Measurements from ENCODE around the gene CRTAC1.

The CRTAC1 gene

GRCh38 chr10:97964748-97965147, 65.7 kb downstream of the CRTAC1 start:
- no peak for DNase-seq

GRCh38 chr10:97961945-97962344, 68.5 kb downstream of the CRTAC1 start:
- DNase-seq = no peak

- no peak for DNase-seq
These were observed 70.0 kb downstream of the CRTAC1 start for GRCh38 chr10:97960269-97961056.

GRCh38 chr10:97949462-97949861, 81.0 kb downstream of the CRTAC1 start:
- no peak for DNase-seq

GRCh38 chr10:97948822-97949221, 81.6 kb downstream of the CRTAC1 start:
- no peak for DNase-seq

- no peak for DNase-seq
These were observed 85.6 kb downstream of the CRTAC1 start for GRCh38 chr10:97944772-97945171.

GRCh38 chr10:97943294-97943693, 87.1 kb downstream of the CRTAC1 start:
- DNase-seq = no peak

GRCh38 chr10:97940534-97940933, 89.9 kb downstream of the CRTAC1 start:
- no peak for DNase-seq

GRCh38 chr10:97939446-97939990, 90.9 kb downstream of the CRTAC1 start:
- DNase-seq = no peak

GRCh38 chr10:97937928-97938327, 92.5 kb downstream of the CRTAC1 start:
- DNase-seq = no peak

- DNase-seq = no peak
These were observed 93.4 kb downstream of the CRTAC1 start for GRCh38 chr10:97937054-97937453.

- no peak for DNase-seq
These were observed 94.3 kb downstream of the CRTAC1 start for GRCh38 chr10:97936126-97936525.

- no peak for DNase-seq
These were observed 97.4 kb downstream of the CRTAC1 start for GRCh38 chr10:97932932-97933530.

GRCh38 chr10:97931041-97931440, 99.4 kb downstream of the CRTAC1 start:
- DNase-seq = no peak

- no peak for DNase-seq
These were observed 101.5 kb downstream of the CRTAC1 start for GRCh38 chr10:97928897-97929296.

GRCh38 chr10:97927622-97928021, 102.8 kb downstream of the CRTAC1 start:
- no peak for DNase-seq

- DNase-seq = no peak
These were observed 104.4 kb downstream of the CRTAC1 start for GRCh38 chr10:97926055-97926454.

- DNase-seq = no peak
These were observed 105.0 kb downstream of the CRTAC1 start for GRCh38 chr10:97925308-97925938.

- DNase-seq = no peak
These were observed 105.7 kb downstream of the CRTAC1 start for GRCh38 chr10:97924678-97925077.

- DNase-seq = no peak
These were observed 106.9 kb downstream of the CRTAC1 start for GRCh38 chr10:97923476-97923875.

- no peak for DNase-seq
These were observed 107.4 kb downstream of the CRTAC1 start for GRCh38 chr10:97923057-97923456.

- DNase-seq = peak; percentile 51
These were observed 108.2 kb downstream of the CRTAC1 start for GRCh38 chr10:97922022-97922758.

GRCh38 chr10:97921581-97922021, 108.8 kb downstream of the CRTAC1 start:
- no peak for DNase-seq
